K562 (cell line): ENCODE results near the gene CNP. TPM values are rescaled to one million over a fixed set of nuclear protein-coding genes. Genes with fewer than 3 reads are reported as not detected.

Experiments used
- ESRRB ChIP-seq: fragments of 250-450 bp; sonication (Bioruptor Pico); IDR thresholded peaks from 2 replicates; pipeline ENCODE4 v1.5.0; 2020; ENCODE audit warnings: mild to moderate bottlenecking, moderate library complexity, borderline replicate concordance
- FOXA3 ChIP-seq, 2 experiments: fragments of 450-650 bp in 1 of 2; sonication (generic) in 1 of 2; formaldehyde crosslinking; IDR thresholded peaks in 1 of 2; conservative IDR thresholded peaks in 1 of 2; 2 replicates each; pipeline versions ENCODE4 v1.4.0 to v1.8.0; 2020 to 2022; ENCODE audit warnings: mild to moderate bottlenecking in 2 of 2, missing genetic modification reagents in 1 of 2
- ID3 ChIP-seq, 2 experiments: fragments of 250-450 bp in 1 of 2; fragments of 450-650 bp in 1 of 2; sonication (Bioruptor Pico) in 1 of 2; IDR thresholded peaks; 2 replicates each; pipeline versions ENCODE4 v1.6.1 to v1.8.0; 2016 to 2021; ENCODE audit warnings: mild to moderate bottlenecking in 2 of 2, moderate library complexity in 2 of 2, missing compliant biosample characterization in 1 of 2, missing genetic modification characterization in 1 of 2
- KDM2B ChIP-seq: fragments of 250-450 bp; sonication (Bioruptor Pico); IDR thresholded peaks from 2 replicates; pipeline ENCODE4 v1.8.0; 2021; ENCODE audit warnings: mild to moderate bottlenecking, moderate library complexity
- SUPT5H ChIP-seq: fragments of 450-650 bp; IDR thresholded peaks from 2 replicates; pipeline ENCODE4 v1.6.1; 2016
- TARDBP ChIP-seq: fragments of 450-650 bp; IDR thresholded peaks from 2 replicates; pipeline ENCODE4 v1.6.1; 2016
- THAP7 ChIP-seq: fragments of 250-450 bp; sonication (Bioruptor Pico); IDR thresholded peaks from 2 replicates; pipeline ENCODE4 v1.5.0; 2021
- ZNF280A ChIP-seq: fragments of 450-650 bp; IDR thresholded peaks from 2 replicates; pipeline ENCODE4 v1.6.1; 2018; ENCODE audit warnings: mild to moderate bottlenecking, low read depth; ENCODE audit not compliant: partially characterized antibody
- ZNF79 ChIP-seq: fragments of 250-450 bp; sonication (Bioruptor Pico); IDR thresholded peaks from 2 replicates; pipeline ENCODE4 v1.4.0; 2020; ENCODE audit warnings: low read depth, mild to moderate bottlenecking, moderate library complexity
- polyA plus RNA-seq, 8 experiments: library from polyadenylated mRNA; depleted of rRNA in 4 of 8; stranded (reverse) in 5 of 8; unstranded in 3 of 8; fragments of >200 nt; fragmentation: Nextera tagmentation in 2 of 8; fragmentation: Illumina TruSeq in 1 of 8; extraction: Ambion mirVana in 2 of 8; extraction: Trizol in 1 of 8; gene quantifications; 2 replicates each; pipeline versions ENCODE4 v1.2.1 to v1.2.3, GENCODE V29; 2011 to 2014; ENCODE audit warnings: inconsistent platforms in 1 of 8, missing spikeins in 1 of 8
- total RNA-seq, 7 experiments: library from RNA; depleted of rRNA in 6 of 7; stranded (reverse); fragments of >200 nt in 6 of 7; fragmentation: Illumina TruSeq in 2 of 7; extraction: Trizol in 2 of 7; gene quantifications; 2 replicates each; pipeline versions ENCODE4 v1.2.1 to v1.2.3, GENCODE V29; 2011 to 2021; ENCODE audit warnings: low replicate concordance in 1 of 7
- TF ChIP-seq, protein P1 (sequence below): fragments of 200-800 bp; sonication (Bioruptor generic); IDR thresholded peaks from 2 replicates; pipeline ENCODE4 v1.6.1; 2016; ENCODE audit warnings: missing genetic modification characterization, missing compliant biosample characterization
- TF ChIP-seq, protein P2 (sequence below): sonication (generic); formaldehyde crosslinking; IDR thresholded peaks from 2 replicates; pipeline ENCODE4 v1.8.0; 2022; ENCODE audit warnings: mild to moderate bottlenecking, missing genetic modification reagents
- TF ChIP-seq, protein P3 (sequence below): sonication (generic); formaldehyde crosslinking; IDR thresholded peaks from 2 replicates; pipeline ENCODE4 v1.5.0; 2020; ENCODE audit warnings: missing genetic modification reagents

Gene CNP
- total and polyA plus RNA-seq, 9 of the 15 experiments (the other 6 are each of a cell fraction or from before 2014, with no cell fraction given): 1.7 to 52.0 (median 29.1) TPM

DNA sequence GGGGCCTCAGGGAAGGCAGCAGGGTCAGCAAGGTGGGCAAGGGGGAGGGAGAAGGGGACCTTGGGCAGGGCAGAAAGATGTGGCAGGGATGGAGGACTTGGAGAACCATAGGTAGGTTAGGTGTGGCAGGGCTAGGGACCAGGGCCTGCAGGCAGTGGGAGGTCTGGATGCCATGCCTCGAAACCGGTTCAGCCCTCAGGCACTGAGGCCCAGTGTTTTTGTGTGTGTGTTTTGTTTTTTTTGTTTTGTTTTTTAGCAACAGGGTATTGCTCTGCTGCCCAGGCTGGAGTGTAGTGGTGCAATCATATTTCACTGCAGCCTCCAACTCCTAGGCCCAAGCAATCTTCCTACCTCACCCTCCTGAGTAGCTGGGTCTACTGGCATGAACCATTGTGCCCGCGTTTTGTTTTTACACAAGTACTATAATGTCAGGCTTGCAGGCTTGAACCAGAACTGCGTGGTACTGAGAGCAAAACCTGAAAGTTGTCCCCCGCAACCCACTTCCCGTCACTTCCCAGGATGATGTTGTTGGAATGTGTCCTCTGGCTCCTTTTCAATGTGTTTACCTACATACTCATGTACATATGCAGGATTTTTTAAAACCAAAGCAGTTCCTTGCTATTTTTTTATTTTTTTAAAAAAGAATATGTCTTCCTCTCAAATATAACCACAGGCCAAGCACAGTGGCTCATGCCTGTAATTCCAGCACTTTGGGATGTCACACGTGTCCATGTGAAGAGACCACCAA, 23.8 kb upstream of the CNP start (continued):
- TF ChIP-seq, protein P1, sequence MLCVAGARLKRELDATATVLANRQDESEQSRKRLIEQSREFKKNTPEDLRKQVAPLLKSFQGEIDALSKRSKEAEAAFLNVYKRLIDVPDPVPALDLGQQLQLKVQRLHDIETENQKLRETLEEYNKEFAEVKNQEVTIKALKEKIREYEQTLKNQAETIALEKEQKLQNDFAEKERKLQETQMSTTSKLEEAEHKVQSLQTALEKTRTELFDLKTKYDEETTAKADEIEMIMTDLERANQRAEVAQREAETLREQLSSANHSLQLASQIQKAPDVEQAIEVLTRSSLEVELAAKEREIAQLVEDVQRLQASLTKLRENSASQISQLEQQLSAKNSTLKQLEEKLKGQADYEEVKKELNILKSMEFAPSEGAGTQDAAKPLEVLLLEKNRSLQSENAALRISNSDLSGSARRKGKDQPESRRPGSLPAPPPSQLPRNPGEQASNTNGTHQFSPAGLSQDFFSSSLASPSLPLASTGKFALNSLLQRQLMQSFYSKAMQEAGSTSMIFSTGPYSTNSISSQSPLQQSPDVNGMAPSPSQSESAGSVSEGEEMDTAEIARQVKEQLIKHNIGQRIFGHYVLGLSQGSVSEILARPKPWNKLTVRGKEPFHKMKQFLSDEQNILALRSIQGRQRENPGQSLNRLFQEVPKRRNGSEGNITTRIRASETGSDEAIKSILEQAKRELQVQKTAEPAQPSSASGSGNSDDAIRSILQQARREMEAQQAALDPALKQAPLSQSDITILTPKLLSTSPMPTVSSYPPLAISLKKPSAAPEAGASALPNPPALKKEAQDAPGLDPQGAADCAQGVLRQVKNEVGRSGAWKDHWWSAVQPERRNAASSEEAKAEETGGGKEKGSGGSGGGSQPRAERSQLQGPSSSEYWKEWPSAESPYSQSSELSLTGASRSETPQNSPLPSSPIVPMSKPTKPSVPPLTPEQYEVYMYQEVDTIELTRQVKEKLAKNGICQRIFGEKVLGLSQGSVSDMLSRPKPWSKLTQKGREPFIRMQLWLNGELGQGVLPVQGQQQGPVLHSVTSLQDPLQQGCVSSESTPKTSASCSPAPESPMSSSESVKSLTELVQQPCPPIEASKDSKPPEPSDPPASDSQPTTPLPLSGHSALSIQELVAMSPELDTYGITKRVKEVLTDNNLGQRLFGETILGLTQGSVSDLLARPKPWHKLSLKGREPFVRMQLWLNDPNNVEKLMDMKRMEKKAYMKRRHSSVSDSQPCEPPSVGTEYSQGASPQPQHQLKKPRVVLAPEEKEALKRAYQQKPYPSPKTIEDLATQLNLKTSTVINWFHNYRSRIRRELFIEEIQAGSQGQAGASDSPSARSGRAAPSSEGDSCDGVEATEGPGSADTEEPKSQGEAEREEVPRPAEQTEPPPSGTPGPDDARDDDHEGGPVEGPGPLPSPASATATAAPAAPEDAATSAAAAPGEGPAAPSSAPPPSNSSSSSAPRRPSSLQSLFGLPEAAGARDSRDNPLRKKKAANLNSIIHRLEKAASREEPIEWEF: no peak
- TF ChIP-seq ZNF79: no peak
- TF ChIP-seq, protein P2, sequence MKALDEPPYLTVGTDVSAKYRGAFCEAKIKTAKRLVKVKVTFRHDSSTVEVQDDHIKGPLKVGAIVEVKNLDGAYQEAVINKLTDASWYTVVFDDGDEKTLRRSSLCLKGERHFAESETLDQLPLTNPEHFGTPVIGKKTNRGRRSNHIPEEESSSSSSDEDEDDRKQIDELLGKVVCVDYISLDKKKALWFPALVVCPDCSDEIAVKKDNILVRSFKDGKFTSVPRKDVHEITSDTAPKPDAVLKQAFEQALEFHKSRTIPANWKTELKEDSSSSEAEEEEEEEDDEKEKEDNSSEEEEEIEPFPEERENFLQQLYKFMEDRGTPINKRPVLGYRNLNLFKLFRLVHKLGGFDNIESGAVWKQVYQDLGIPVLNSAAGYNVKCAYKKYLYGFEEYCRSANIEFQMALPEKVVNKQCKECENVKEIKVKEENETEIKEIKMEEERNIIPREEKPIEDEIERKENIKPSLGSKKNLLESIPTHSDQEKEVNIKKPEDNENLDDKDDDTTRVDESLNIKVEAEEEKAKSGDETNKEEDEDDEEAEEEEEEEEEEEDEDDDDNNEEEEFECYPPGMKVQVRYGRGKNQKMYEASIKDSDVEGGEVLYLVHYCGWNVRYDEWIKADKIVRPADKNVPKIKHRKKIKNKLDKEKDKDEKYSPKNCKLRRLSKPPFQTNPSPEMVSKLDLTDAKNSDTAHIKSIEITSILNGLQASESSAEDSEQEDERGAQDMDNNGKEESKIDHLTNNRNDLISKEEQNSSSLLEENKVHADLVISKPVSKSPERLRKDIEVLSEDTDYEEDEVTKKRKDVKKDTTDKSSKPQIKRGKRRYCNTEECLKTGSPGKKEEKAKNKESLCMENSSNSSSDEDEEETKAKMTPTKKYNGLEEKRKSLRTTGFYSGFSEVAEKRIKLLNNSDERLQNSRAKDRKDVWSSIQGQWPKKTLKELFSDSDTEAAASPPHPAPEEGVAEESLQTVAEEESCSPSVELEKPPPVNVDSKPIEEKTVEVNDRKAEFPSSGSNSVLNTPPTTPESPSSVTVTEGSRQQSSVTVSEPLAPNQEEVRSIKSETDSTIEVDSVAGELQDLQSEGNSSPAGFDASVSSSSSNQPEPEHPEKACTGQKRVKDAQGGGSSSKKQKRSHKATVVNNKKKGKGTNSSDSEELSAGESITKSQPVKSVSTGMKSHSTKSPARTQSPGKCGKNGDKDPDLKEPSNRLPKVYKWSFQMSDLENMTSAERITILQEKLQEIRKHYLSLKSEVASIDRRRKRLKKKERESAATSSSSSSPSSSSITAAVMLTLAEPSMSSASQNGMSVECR (CRISPR knock-in tag): no peak
- TF ChIP-seq THAP7 (CRISPR knock-in tag): no peak
- no peak for TF ChIP-seq TARDBP
- no peak for TF ChIP-seq FOXA3 (CRISPR knock-in tag; conservative IDR thresholded peaks at IDR 0.05 in 1 of 2, IDR thresholded peaks at IDR 0.05 in 1 of 2)
- TF ChIP-seq ID3 (CRISPR knock-in tag; IDR thresholded peaks at IDR 0.05): no peak
- no peak for TF ChIP-seq ID3 (tag; IDR thresholded peaks at IDR 0.05)
- no peak for TF ChIP-seq ESRRB (CRISPR knock-in tag)
- TF ChIP-seq KDM2B (CRISPR knock-in tag): no peak
- no peak for TF ChIP-seq ZNF280A
- no peak for TF ChIP-seq SUPT5H
- TF ChIP-seq, protein P3, sequence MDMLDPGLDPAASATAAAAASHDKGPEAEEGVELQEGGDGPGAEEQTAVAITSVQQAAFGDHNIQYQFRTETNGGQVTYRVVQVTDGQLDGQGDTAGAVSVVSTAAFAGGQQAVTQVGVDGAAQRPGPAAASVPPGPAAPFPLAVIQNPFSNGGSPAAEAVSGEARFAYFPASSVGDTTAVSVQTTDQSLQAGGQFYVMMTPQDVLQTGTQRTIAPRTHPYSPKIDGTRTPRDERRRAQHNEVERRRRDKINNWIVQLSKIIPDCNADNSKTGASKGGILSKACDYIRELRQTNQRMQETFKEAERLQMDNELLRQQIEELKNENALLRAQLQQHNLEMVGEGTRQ (CRISPR knock-in tag): no peak
